VCaP (cell line): Measurements from ENCODE around the gene URM1.
A peak's percentile ranks its signal among the peaks of the same experiment; 100 is the strongest.

ENCODE experiments used
- H3K27ac ChIP-seq: fragments of 450-650 bp; 2 replicates; pipeline ENCODE4 v1.5.1; 2017
- CTCF ChIP-seq: fragments of 450-650 bp; conservative IDR thresholded peaks from 2 replicates; pipeline ENCODE4 v1.5.1; 2017; ENCODE audit warnings: mild to moderate bottlenecking, moderate library complexity

URM1 gene

GRCh38 chr9:128325629-128326028, 45.5 kb upstream of the URM1 start:
- no peak overlapping the region for H3K27ac ChIP-seq
- TF ChIP-seq CTCF: no peak

GRCh38 chr9:128333451-128333869, 37.7 kb upstream of the URM1 start:
- no peak for TF ChIP-seq CTCF
- H3K27ac ChIP-seq: no peak overlapping the region

- TF ChIP-seq CTCF: no peak
- H3K27ac ChIP-seq: no peak overlapping the region
These were observed 36.0 kb upstream of the URM1 start for GRCh38 chr9:128335161-128335560.

- TF ChIP-seq CTCF: no peak
- H3K27ac ChIP-seq: no peak overlapping the region
These were observed 35.3 kb upstream of the URM1 start for GRCh38 chr9:128335914-128336313.

GRCh38 chr9:128337936-128338335, 33.2 kb upstream of the URM1 start:
- no peak overlapping the region for H3K27ac ChIP-seq
- TF ChIP-seq CTCF: no peak

GRCh38 chr9:128338852-128339614, 32.1 kb upstream of the URM1 start:
- peak overlapping the region; percentile 83 for H3K27ac ChIP-seq

- peak within 1 kb of the TSS; percentile 83 for H3K27ac ChIP-seq
These were observed 31.1 kb upstream of the URM1 start, which contains the start of gene SLC27A4 for GRCh38 chr9:128339761-128340690. Gene SLC27A4 (plus strand): TSS chr9:128340527. CDS start chr9:128343133, 2,606 bp downstream.

More at GRCh38 chr9:128339761-128340690, 31.1 kb upstream of the URM1 start, which contains the start of gene SLC27A4:
- no peak for TF ChIP-seq CTCF
